HG03442 (cell line): Measurements from ENCODE around the gene OPCML.

Experiments used
- ATAC-seq: cut with Tn5 transposase; IDR thresholded peaks from one replicate; pipeline ENCODE4 v1.9.1; 2021; ENCODE audit warnings: mild to moderate bottlenecking, moderate library complexity; ENCODE audit not compliant: unreplicated experiment

Gene OPCML

GRCh38 chr11:132650969-132651720 is 881.2 kb downstream of the OPCML start:
- no peak for ATAC-seq

- ATAC-seq, result no peak
Measured at GRCh38 chr11:132649277-132649676, 883.0 kb downstream of the OPCML start.

GRCh38 chr11:132648851-132649250 is 883.5 kb downstream of the OPCML start:
- no peak for ATAC-seq

GRCh38 chr11:132646890-132647289 is 885.4 kb downstream of the OPCML start:
- no peak for ATAC-seq

- no peak for ATAC-seq
Measured at GRCh38 chr11:132644520-132645239, 887.6 kb downstream of the OPCML start.

- no peak for ATAC-seq
Measured at GRCh38 chr11:132643239-132643638, 889.1 kb downstream of the OPCML start.

- no peak for ATAC-seq
Measured at GRCh38 chr11:132640952-132641351, 891.3 kb downstream of the OPCML start.

GRCh38 chr11:132639986-132640385 is 892.3 kb downstream of the OPCML start:
- ATAC-seq, result no peak

- ATAC-seq, result no peak
Measured at GRCh38 chr11:132639403-132639802, 892.9 kb downstream of the OPCML start.

GRCh38 chr11:132638423-132638822 is 893.9 kb downstream of the OPCML start:
- no peak for ATAC-seq

GRCh38 chr11:132636523-132636922 is 895.8 kb downstream of the OPCML start:
- ATAC-seq, result no peak

- ATAC-seq, result no peak
Measured at GRCh38 chr11:132632641-132633124, 899.6 kb downstream of the OPCML start.

GRCh38 chr11:132631989-132632388 is 900.3 kb downstream of the OPCML start:
- ATAC-seq, result no peak

GRCh38 chr11:132627981-132628380 is 904.3 kb downstream of the OPCML start:
- no peak for ATAC-seq

GRCh38 chr11:132626446-132626845 is 905.9 kb downstream of the OPCML start:
- no peak for ATAC-seq

GRCh38 chr11:132623511-132623910 is 908.8 kb downstream of the OPCML start:
- ATAC-seq, result no peak

- no peak for ATAC-seq
Measured at GRCh38 chr11:132621976-132622580, 910.2 kb downstream of the OPCML start.

- ATAC-seq, result no peak
Measured at GRCh38 chr11:132620423-132620822, 911.9 kb downstream of the OPCML start.

GRCh38 chr11:132610791-132611190 is 921.5 kb downstream of the OPCML start:
- no peak for ATAC-seq

- ATAC-seq, result no peak
Measured at GRCh38 chr11:132610216-132610615, 922.1 kb downstream of the OPCML start.

GRCh38 chr11:132607575-132607974 is 924.7 kb downstream of the OPCML start:
- ATAC-seq, result no peak
